SU-DHL-6 (cell line): ENCODE data around the gene APH1B.

Experiments used
- CTCF ChIP-seq: fragments of 200-600 bp; sonication (generic); IDR thresholded peaks from one replicate; pipeline ENCODE4 v1.5.1; 2017; ENCODE audit warnings: antibody characterized with exemption, mild to moderate bottlenecking, low read length, moderate library complexity; ENCODE audit not compliant: insufficient read depth, poor library complexity, severe bottlenecking
- EZH2phosphoT487 ChIP-seq: fragments of 200-600 bp; sonication (generic), shearing (Covaris generic); conservative IDR thresholded peaks from 2 replicates; pipeline ENCODE4 v1.6.1; 2018; ENCODE audit warnings: mild to moderate bottlenecking, antibody characterized with exemption, low read length, moderate library complexity, mixed read lengths

- TF ChIP-seq CTCF (no peak), EZH2phosphoT487 (no peak)
Observed at GRCh38 chr15:63301088-63301487, 23.7 kb downstream of the APH1B start.
